H9 (cell line): ENCODE data around the gene SMIM15. TPM values are rescaled to one million over a fixed set of nuclear protein-coding genes. Genes with fewer than 3 reads are reported as not detected.

Experiments used
- DNase-seq: peaks from one replicate; pipeline ENCODE4 v3.0.0-alpha.2; 2017
- H2AFZ ChIP-seq: one replicate; pipeline ENCODE4 v1.6.1; 2013; ENCODE audit warnings: mild to moderate bottlenecking, low read length, control low read depth, moderate library complexity
- H2AK5ac ChIP-seq: 2 replicates; pipeline ENCODE4 v1.6.1; 2013; ENCODE audit warnings: low read length, control low read depth, mixed read lengths; ENCODE audit not compliant: insufficient read length
- H2BK120ac ChIP-seq: one replicate; pipeline ENCODE4 v1.6.1; 2013; ENCODE audit warnings: low read depth, mild to moderate bottlenecking, low read length, control low read depth, inconsistent platforms; ENCODE audit not compliant: poor library complexity, severe bottlenecking
- H2BK12ac ChIP-seq: 2 replicates; pipeline ENCODE4 v1.6.1; 2013; ENCODE audit warnings: low read length, control low read depth, mixed read lengths, low read depth; ENCODE audit not compliant: insufficient read length
- H2BK15ac ChIP-seq: 2 replicates; pipeline ENCODE4 v1.6.1; 2013; ENCODE audit warnings: low read depth, low read length, control low read depth
- H2BK20ac ChIP-seq: one replicate; pipeline ENCODE4 v1.6.1; 2013; ENCODE audit warnings: low read depth, mild to moderate bottlenecking, low read length, control low read depth, inconsistent platforms; ENCODE audit not compliant: poor library complexity, severe bottlenecking
- H2BK5ac ChIP-seq: 2 replicates; pipeline ENCODE4 v1.6.1; 2013; ENCODE audit warnings: low read length, control low read depth, mixed read lengths; ENCODE audit not compliant: insufficient read length
- H3K14ac ChIP-seq: 2 replicates; pipeline ENCODE4 v1.6.1; 2013; ENCODE audit warnings: low read length, control low read depth; ENCODE audit not compliant: insufficient read depth
- H3K18ac ChIP-seq: 2 replicates; pipeline ENCODE4 v1.6.1; 2013; ENCODE audit warnings: low read depth, mild to moderate bottlenecking, mixed read lengths, low read length, control low read depth; ENCODE audit not compliant: insufficient read length
- H3K23ac ChIP-seq: 2 replicates; pipeline ENCODE4 v1.6.1; 2013; ENCODE audit warnings: low read length, control low read depth, mixed read lengths, low read depth; ENCODE audit not compliant: insufficient read length
- H3K23me2 ChIP-seq: 2 replicates; pipeline ENCODE4 v1.6.1; 2013; ENCODE audit warnings: low read depth, mild to moderate bottlenecking, mixed read lengths, low read length, control low read depth; ENCODE audit not compliant: insufficient read length, poor library complexity, severe bottlenecking
- H3K27ac ChIP-seq: 2 replicates; pipeline ENCODE4 v1.5.1; 2013; ENCODE audit warnings: low read length, control low read depth, mixed read lengths, low read depth; ENCODE audit not compliant: insufficient read length
- H3K27me3 ChIP-seq: 2 replicates; pipeline ENCODE4 v1.6.1; 2013; ENCODE audit warnings: low read length, control low read depth, inconsistent platforms; ENCODE audit not compliant: insufficient read depth
- H3K4ac ChIP-seq: 2 replicates; pipeline ENCODE4 v1.6.1; 2013; ENCODE audit warnings: low read depth, mild to moderate bottlenecking, control low read depth, inconsistent platforms, low read length, moderate library complexity
- H3K4me1 ChIP-seq: 2 replicates; pipeline ENCODE4 v1.6.1; 2013; ENCODE audit warnings: low read length, control low read depth, inconsistent platforms; ENCODE audit not compliant: insufficient read depth
- H3K4me2 ChIP-seq: 2 replicates; pipeline ENCODE4 v1.6.1; 2013; ENCODE audit warnings: low read length, control low read depth, mixed read lengths; ENCODE audit not compliant: insufficient read length, insufficient read depth
- H3K56ac ChIP-seq: 2 replicates; pipeline ENCODE4 v1.6.1; 2013; ENCODE audit warnings: low read depth, mild to moderate bottlenecking, mixed read lengths, low read length, control low read depth; ENCODE audit not compliant: insufficient read length
- H3K79me1 ChIP-seq: 2 replicates; pipeline ENCODE4 v1.6.1; 2013; ENCODE audit warnings: low read depth, mild to moderate bottlenecking, moderate library complexity, low read length, control low read depth, inconsistent platforms; ENCODE audit not compliant: insufficient read depth, poor library complexity, severe bottlenecking
- H3K79me2 ChIP-seq: 2 replicates; pipeline ENCODE4 v1.6.1; 2013; ENCODE audit warnings: low read length, control low read depth, inconsistent platforms; ENCODE audit not compliant: insufficient read depth
- H3K9ac ChIP-seq: 2 replicates; pipeline ENCODE4 v1.6.1; 2013; ENCODE audit warnings: low read length, control low read depth, mixed read lengths; ENCODE audit not compliant: insufficient read length; ENCODE audit errors: extremely low read depth
- H3K9me3 ChIP-seq: one replicate; pipeline ENCODE4 v1.6.1; 2013; ENCODE audit warnings: low read depth, low read length, inconsistent platforms; ENCODE audit not compliant: control insufficient read depth
- H3T11ph ChIP-seq: one replicate; pipeline ENCODE4 v1.6.1; 2013; ENCODE audit warnings: mild to moderate bottlenecking, low read length, control low read depth, inconsistent platforms
- H4K20me1 ChIP-seq: one replicate; pipeline ENCODE4 v1.6.1; 2013; ENCODE audit not compliant: control insufficient read depth, insufficient read length, insufficient read depth
- H4K5ac ChIP-seq: 2 replicates; pipeline ENCODE4 v1.6.1; 2013; ENCODE audit warnings: low read depth, mild to moderate bottlenecking, mixed read lengths, low read length, control low read depth; ENCODE audit not compliant: insufficient read length
- H4K8ac ChIP-seq: replicated peaks from 2 replicates; pipeline ENCODE4 v1.6.1; 2013; ENCODE audit warnings: low read length, control low read depth, mixed read lengths, low read depth; ENCODE audit not compliant: insufficient read length
- H4K91ac ChIP-seq: 2 replicates; pipeline ENCODE4 v1.6.1; 2013; ENCODE audit warnings: low read depth, mild to moderate bottlenecking, moderate library complexity, mixed read lengths, low read length, control low read depth; ENCODE audit not compliant: insufficient read length
- H3K27ac Mint-ChIP-seq, 3 experiments: 2 replicates in 2 of 3; 3 replicates in 1 of 3; pipeline ENCODE4 v1.8.0; 2020 to 2021; ENCODE audit warnings: mixed read lengths in 3 of 3, mild to moderate bottlenecking in 1 of 3, moderate library complexity in 1 of 3
- H3K27me3 Mint-ChIP-seq: 2 replicates; pipeline ENCODE4 v1.8.0; 2021; ENCODE audit warnings: low read depth, mild to moderate bottlenecking, moderate library complexity, mixed read lengths
- H3K36me3 Mint-ChIP-seq, 3 experiments: 2 replicates in 2 of 3; 3 replicates in 1 of 3; pipeline ENCODE4 v1.8.0; 2020 to 2021; ENCODE audit warnings: low read depth in 3 of 3, mixed read lengths in 3 of 3; ENCODE audit not compliant: insufficient read depth in 1 of 3
- H3K4me1 Mint-ChIP-seq, 2 experiments: 2 replicates each; pipeline ENCODE4 v1.8.0; 2020; ENCODE audit warnings: mixed read lengths in 2 of 2
- H3K4me3 Mint-ChIP-seq, 2 experiments: 2 replicates in 1 of 2; 3 replicates in 1 of 2; pipeline ENCODE4 v1.8.0; 2020 to 2021; ENCODE audit warnings: mild to moderate bottlenecking in 2 of 2, mixed read lengths in 2 of 2, moderate library complexity in 1 of 2
- H3K9me3 Mint-ChIP-seq, 2 experiments: 2 replicates in 1 of 2; 3 replicates in 1 of 2; pipeline ENCODE4 v1.8.0; 2020; ENCODE audit warnings: mild to moderate bottlenecking in 2 of 2, mixed read lengths in 2 of 2, moderate library complexity in 1 of 2
- CTCF ChIP-seq: fragments of 200-600 bp; sonication (generic); conservative IDR thresholded peaks from 3 replicates; pipeline ENCODE4 v1.8.0; 2021; ENCODE audit warnings: antibody characterized with exemption, mild to moderate bottlenecking
- WGBS: extraction: QIAGEN DNeasy Blood & Tissue Kit; methylation state at CpG from one replicate; pipeline ENCODE4 v1.1.7; 2013; ENCODE audit warnings: missing lambda C conversion rate, low lambda C conversion rate, mixed read lengths; ENCODE audit not compliant: insufficient read length; ENCODE audit errors: extremely low coverage; 5-methylcytosine and 5-hydroxymethylcytosine counted together
- total RNA-seq: library from RNA; stranded (reverse); gene quantifications from 2 replicates; pipeline ENCODE4 v1.2.1, GENCODE V29; 2021

Gene SMIM15
- total RNA-seq, 1 experiment from 2014 or later, result 75.3 TPM

- H4K5ac ChIP-seq, result no peak overlapping the region
- no peak overlapping the region for H2AK5ac ChIP-seq
- H3K18ac ChIP-seq, result no peak overlapping the region
- H3K79me1 ChIP-seq, result no peaks in the 10 kb centered on the region
- TF ChIP-seq CTCF, result no peak
- peaks cover 14 to 16% of the 10 kb centered on the region in 2 experiments for H3K4me1 Mint-ChIP-seq
- no peaks in the 10 kb centered on the region for H3K36me3 Mint-ChIP-seq
- H3K4me1 ChIP-seq, result peaks cover 5% of the 10 kb centered on the region; the same call in 1 of the 2 replicates
- H2AFZ ChIP-seq, result no peak overlapping the region
- H2BK12ac ChIP-seq, result no peak overlapping the region
- no peak overlapping the region for H4K91ac ChIP-seq
- H3K23ac ChIP-seq, result no peak overlapping the region
- no peak overlapping the region for H3K14ac ChIP-seq
- no peak overlapping the region for H4K8ac ChIP-seq
- H2BK15ac ChIP-seq, result no peak overlapping the region
- H3K4me3 Mint-ChIP-seq, result no peak overlapping the region
- no peaks in the 10 kb centered on the region for H3K23me2 ChIP-seq
- H2BK20ac ChIP-seq, result no peak overlapping the region
- no peak overlapping the region for H3K9ac ChIP-seq
- no peak overlapping the region for H3T11ph ChIP-seq
- H3K27ac Mint-ChIP-seq, result no peak overlapping the region
- H3K4me2 ChIP-seq, result no peak overlapping the region
- no peaks in the 10 kb centered on the region for H4K20me1 ChIP-seq
- no peaks in the 10 kb centered on the region for H3K9me3 Mint-ChIP-seq
- H2BK5ac ChIP-seq, result no peak overlapping the region
- H3K4ac ChIP-seq, result no peak overlapping the region
- no peak overlapping the region for H3K27ac ChIP-seq
- no peak overlapping the region for H3K56ac ChIP-seq
- H3K79me2 ChIP-seq, result no peaks in the 10 kb centered on the region
- H3K27me3 Mint-ChIP-seq, result no peaks in the 10 kb centered on the region
- no peaks in the 10 kb centered on the region for H3K27me3 ChIP-seq
- no peaks in the 10 kb centered on the region for H3K9me3 ChIP-seq
- no CpG with 5 or more reads among the region's 1 CpG for WGBS
- no peak for DNase-seq
- no peak overlapping the region for H2BK120ac ChIP-seq
Observed at GRCh38 chr5:61183538-61183937, 21.3 kb upstream of the SMIM15 start.
